Activated T-cell treated with anti-CD3 and anti-CD28 coated beads for 24 hours (primary cell): ENCODE data around the gene RTN1.

Experiments used
- DNase-seq: peaks from one replicate; pipeline ENCODE4 v3.0.0-alpha.2; 2020; ENCODE audit warnings: low read depth

The RTN1 gene

DNA sequence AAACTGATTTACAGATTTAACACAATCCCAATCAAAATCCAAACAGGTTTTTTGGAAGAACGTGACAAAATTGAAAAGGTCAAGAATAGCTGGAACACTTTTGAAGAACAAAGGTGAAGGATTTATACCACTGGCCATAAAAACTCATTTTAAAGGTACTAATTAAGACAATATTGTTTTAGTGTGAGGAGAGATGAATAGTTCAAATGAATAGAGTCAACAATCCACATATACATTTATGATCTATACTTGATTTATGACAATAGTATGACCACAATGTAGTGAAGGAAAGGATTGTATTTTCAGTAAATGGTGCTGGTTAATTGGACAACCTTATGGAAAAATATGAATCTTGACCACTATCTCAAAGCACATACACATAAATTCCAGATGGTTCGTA, 323.3 kb downstream of the RTN1 start:
- DNase-seq: no peak
